ENCODE data around the gene ZNF507.

DNA sequence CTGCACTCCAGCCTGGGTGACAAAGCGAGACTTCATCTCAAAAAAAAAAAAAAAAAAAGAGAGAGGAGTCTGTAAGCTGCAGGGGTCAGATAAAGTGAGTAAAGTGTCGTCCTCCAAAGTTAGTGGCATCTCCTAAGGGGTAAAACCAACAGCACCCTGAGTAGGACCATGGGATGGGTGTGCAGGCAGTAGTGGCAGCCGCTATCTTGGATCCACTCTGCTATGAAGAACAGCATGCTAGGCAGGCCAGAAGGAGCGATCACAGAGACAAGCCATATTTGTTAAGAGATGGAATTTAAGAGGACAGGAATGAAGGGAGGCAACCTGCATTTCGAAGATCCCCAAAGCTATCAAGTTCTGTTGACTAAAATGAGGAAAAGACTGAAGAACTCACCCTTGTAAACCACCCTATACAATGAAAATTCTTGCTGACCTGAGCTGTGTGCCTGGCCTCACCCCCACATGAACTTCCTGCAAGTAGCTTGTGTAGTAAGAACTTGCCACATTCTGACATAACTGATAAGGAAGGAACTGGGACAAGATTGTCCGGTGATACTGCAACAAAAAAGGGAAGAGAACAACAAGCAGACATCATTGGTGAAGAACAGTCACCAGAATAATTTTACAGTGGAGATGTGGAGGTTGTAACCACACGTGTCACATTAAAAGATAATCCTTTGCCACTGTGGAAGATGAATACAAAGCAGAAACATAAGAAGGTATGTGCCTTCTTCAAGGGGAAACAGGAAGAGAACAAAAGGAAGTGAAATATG is 76.4 kb downstream of the ZNF507 start:
- TF ChIP-seq, protein P1, sequence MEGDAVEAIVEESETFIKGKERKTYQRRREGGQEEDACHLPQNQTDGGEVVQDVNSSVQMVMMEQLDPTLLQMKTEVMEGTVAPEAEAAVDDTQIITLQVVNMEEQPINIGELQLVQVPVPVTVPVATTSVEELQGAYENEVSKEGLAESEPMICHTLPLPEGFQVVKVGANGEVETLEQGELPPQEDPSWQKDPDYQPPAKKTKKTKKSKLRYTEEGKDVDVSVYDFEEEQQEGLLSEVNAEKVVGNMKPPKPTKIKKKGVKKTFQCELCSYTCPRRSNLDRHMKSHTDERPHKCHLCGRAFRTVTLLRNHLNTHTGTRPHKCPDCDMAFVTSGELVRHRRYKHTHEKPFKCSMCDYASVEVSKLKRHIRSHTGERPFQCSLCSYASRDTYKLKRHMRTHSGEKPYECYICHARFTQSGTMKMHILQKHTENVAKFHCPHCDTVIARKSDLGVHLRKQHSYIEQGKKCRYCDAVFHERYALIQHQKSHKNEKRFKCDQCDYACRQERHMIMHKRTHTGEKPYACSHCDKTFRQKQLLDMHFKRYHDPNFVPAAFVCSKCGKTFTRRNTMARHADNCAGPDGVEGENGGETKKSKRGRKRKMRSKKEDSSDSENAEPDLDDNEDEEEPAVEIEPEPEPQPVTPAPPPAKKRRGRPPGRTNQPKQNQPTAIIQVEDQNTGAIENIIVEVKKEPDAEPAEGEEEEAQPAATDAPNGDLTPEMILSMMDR (IDR thresholded peaks at IDR 0.05) = no peak
- TF ChIP-seq POLR2A (IDR thresholded peaks at IDR 0.05) = no peak
- TF ChIP-seq POLR2AphosphoS5 (IDR thresholded peaks at IDR 0.05) = no peak
- no peak for TF ChIP-seq EP300 (IDR thresholded peaks at IDR 0.05; ENCODE audit: low read depth)

All from transverse colon (tissue), 4 donors.